ENCODE results near the gene MCRS1. TPM values are rescaled to one million over a fixed set of nuclear protein-coding genes. Genes with fewer than 3 reads are reported as not detected.

Gene MCRS1
- total RNA-seq, 4 donors from 2014 or later: 43.7 to 71.9 (median 56.4) TPM

DNA sequence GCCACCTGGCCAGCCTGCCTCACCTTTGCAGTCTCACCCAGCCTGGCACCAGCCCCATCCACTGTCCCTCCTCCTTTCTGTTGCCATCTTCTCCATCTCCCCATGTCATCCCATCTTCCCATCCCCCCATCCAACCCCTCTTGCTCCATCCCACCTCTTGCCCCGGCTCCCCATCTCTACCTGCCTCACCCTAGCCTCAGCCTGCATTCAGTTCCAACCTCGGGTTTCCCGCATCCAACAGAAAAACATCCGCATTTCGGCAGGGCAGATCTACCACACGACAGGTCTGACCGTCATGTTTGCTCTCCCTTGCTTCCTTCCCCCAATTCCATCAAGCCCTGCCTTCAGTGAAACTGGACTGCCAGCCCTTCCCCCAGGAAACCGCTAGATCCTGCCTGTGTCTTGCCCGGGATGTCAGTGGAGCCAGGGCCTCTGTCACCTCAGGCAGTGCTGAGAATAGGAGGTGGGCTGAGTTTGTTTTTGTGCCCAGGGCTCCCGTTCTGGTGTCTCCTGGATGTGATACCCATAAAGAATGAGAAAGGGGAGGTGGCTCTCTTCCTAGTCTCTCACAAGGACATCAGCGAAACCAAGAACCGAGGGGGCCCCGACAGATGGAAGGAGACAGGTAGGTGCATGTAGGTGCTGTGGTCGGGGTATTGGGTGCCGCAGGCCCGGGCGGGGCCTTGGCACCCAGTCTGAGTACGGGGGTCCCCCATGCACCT lies 26.6 kb downstream of the MCRS1 start:
- H3K4me3 ChIP-seq: no peak overlapping the region
- H3K27me3 ChIP-seq: peaks cover 6 to 71% (median 25%) of the 10 kb centered on the region in 4 donors
- DNase-seq (ENCODE audit: extremely low spot score): no peak

DNA sequence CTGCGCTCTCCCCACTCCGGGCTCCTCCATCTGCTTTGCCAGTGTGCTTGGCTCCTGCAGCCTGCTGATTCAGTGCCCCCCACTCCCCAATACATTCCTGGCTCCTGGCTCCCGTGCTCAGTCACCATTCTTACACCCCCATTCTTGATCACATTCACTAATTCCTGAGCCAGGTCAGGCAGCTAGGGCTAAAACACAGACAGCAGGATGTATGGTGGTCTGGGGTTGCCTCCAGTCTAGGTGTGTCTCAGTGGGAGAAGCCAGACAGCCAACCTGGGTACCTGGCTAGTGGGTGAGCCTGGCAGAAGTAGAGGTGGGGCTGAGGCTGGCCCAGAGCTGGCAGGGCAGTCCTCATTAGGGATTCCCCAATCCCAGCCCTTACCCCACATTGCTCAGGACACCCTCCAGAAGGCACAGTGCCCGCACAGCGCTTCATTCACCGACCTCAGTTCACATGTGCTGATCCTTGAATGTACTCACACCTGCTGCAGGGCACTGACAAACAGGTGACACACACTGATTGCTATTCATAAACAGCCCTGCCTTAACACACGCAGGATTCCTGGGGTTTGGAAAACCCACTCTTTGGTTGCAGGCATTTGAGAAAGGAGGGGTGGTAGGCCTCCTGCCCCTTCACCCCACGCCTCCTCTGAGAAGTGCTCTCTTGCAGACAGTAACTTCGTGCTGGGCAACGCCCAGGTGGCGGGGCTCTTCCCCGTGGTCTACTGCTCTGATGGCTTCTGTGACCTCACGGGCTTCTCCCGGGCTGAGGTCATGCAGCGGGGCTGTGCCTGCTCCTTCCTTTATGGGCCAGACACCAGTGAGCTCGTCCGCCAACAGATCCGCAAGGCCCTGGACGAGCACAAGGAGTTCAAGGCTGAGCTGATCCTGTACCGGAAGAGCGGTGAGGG lies 27.5 kb downstream of the MCRS1 start:
- H3K27me3 ChIP-seq: peaks cover 6 to 70% (median 25%) of the 10 kb centered on the region in 4 donors
- intact Hi-C loops (cut with DNase I): no loop called here
- no peak for DNase-seq (ENCODE audit: extremely low spot score)
- H3K36me3 ChIP-seq: no peaks in the 10 kb centered on the region
- WGBS: 87% methylated on average over 14 of the region's 21 CpGs
- TF ChIP-seq POLR2A (IDR thresholded peaks at IDR 0.05; ENCODE audit: low read depth) (no peak), EP300 (IDR thresholded peaks at IDR 0.05) (no peak), POLR2AphosphoS5 (IDR thresholded peaks at IDR 0.05) (no peak)
- TF ChIP-seq, protein P1, sequence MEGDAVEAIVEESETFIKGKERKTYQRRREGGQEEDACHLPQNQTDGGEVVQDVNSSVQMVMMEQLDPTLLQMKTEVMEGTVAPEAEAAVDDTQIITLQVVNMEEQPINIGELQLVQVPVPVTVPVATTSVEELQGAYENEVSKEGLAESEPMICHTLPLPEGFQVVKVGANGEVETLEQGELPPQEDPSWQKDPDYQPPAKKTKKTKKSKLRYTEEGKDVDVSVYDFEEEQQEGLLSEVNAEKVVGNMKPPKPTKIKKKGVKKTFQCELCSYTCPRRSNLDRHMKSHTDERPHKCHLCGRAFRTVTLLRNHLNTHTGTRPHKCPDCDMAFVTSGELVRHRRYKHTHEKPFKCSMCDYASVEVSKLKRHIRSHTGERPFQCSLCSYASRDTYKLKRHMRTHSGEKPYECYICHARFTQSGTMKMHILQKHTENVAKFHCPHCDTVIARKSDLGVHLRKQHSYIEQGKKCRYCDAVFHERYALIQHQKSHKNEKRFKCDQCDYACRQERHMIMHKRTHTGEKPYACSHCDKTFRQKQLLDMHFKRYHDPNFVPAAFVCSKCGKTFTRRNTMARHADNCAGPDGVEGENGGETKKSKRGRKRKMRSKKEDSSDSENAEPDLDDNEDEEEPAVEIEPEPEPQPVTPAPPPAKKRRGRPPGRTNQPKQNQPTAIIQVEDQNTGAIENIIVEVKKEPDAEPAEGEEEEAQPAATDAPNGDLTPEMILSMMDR (IDR thresholded peaks at IDR 0.05): no peak
- H3K9me3 ChIP-seq: no peaks in the 10 kb centered on the region
- H3K4me1 ChIP-seq: peaks cover 14 to 27% (median 23%) of the 10 kb centered on the region in 4 donors
- no peak overlapping the region for H3K4me3 ChIP-seq
- H3K27ac ChIP-seq (replicated peaks in 1 of 4): no peak overlapping the region

More for the DNA sequence above, 26.6 kb downstream of the MCRS1 start:
- WGBS: 87% methylated on average over 17 of the region's 18 CpGs
- no peaks in the 10 kb centered on the region for H3K36me3 ChIP-seq
- intact Hi-C loops (cut with DNase I): no loop called here
- no peak overlapping the region for H3K27ac ChIP-seq (replicated peaks in 1 of 4)
- no peaks in the 10 kb centered on the region for H3K9me3 ChIP-seq
- TF ChIP-seq, protein P1 (IDR thresholded peaks at IDR 0.05): no peak
- TF ChIP-seq POLR2AphosphoS5 (IDR thresholded peaks at IDR 0.05): no peak
- TF ChIP-seq EP300 (IDR thresholded peaks at IDR 0.05): no peak
- TF ChIP-seq POLR2A (IDR thresholded peaks at IDR 0.05; ENCODE audit: low read depth): no peak
- H3K4me1 ChIP-seq: peaks cover 14 to 27% (median 23%) of the 10 kb centered on the region in 4 donors

DNA sequence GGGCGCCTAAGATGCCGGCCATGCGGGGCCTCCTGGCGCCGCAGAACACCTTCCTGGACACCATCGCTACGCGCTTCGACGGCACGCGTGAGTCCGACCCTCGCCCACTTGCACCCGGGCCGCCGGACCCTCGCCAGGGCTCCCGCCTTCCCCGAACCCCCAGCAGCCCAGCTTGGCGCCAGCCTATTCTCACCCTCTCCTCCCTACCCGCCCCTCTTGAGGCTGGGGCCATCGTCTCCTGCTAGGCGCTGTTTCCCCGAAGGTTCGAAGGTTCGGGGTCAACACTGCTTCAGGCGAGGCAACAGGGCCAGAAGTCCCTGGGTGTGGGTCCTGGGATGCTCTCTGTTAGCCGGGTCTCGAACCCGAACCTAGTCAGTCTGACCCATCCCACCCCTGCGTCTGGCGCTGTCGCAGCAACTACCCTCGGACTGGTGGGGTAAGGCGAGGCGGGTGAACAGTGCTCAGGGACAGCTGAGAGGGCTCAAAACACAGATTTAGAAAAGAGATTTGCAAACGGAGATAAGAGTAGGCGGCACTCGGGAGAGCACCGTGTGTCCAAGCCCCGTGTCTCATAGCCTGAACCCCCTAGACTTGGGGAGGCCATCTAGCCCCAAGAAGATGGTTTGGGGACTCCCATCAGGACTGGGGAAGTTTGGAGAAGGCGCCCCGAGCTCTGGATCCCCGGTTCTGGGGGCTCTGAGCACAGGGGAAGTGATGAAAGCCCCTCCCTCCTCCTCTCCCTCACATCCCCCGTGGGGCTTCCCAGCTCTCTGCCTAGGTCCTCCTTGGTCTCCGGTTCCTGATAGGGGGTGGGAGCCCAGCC lies 28.3 kb downstream of the MCRS1 start:
- H3K36me3 ChIP-seq: no peaks in the 10 kb centered on the region
- peaks cover 14 to 27% (median 23%) of the 10 kb centered on the region in 4 donors for H3K4me1 ChIP-seq
- peak overlapping the region; percentile 50 to 67 (median 54) for H3K4me3 ChIP-seq
- peaks cover 6 to 71% (median 25%) of the 10 kb centered on the region in 4 donors for H3K27me3 ChIP-seq
- H3K9me3 ChIP-seq: no peaks in the 10 kb centered on the region
- DNase-seq (ENCODE audit: extremely low spot score): no peak
- TF ChIP-seq POLR2A (IDR thresholded peaks at IDR 0.05; ENCODE audit: low read depth) (no peak), POLR2AphosphoS5 (IDR thresholded peaks at IDR 0.05) (no peak), EP300 (IDR thresholded peaks at IDR 0.05) (no peak)
- TF ChIP-seq, protein P1 (IDR thresholded peaks at IDR 0.05): no peak
- 27% methylated on average over 32 of the region's 47 CpGs for WGBS
- no peak overlapping the region for H3K27ac ChIP-seq (replicated peaks in 1 of 4)
- intact Hi-C loops (cut with DNase I): no loop called here

DNA sequence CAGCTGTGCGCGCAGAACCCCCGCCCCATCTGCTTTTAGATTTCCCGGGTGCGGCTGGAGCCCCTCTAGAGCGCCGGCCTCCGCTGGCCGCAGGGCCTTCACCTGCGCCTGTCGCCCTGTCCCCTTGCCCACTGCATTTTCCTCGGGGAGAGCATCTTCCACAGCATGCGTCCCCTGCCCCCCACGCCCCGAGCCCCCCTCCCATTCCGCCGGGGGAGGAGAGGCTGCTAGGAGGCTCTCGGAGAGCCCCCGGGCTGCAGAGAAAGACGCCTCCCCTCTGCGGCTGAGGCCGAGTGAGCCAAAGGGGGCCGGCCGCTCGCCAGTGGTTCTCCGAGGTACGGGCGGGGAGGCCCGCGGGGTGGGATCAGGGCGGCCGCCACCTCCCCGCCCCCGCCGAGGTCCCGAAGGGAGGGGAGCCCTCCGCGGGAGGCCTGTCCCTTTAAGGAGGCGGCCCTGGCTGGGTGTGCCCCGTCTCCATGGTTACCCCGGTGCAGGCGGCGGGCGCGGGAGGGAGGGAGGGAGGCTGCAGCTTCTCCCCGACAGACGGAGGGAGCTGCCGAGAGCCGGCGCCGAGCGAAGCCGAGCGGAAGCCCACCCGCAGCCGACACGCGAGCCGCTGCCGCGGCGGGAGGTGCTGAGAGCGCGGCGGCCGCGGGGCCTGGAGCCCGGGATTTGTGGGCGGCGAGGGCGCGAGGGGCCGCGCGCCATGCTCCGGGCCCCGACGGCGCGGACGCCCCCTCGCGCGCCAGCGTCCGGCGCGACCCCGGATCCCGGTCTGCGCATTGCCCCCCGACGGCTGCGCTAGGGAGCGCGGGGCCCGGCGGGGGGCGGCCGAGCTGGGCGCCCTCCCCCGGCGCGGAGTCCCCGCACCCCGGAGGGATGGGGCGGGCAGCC lies 29.2 kb downstream of the MCRS1 start, which contains the start of gene KCNH3:
Gene KCNH3 (plus strand): TSS at position 521 of the 894 bp plus-strand sequence. CDS start 387 bp downstream, outside the sequence.
- TF ChIP-seq, protein P1 (IDR thresholded peaks at IDR 0.05): no peak
- TF ChIP-seq POLR2AphosphoS5 (IDR thresholded peaks at IDR 0.05) (no peak), EP300 (IDR thresholded peaks at IDR 0.05) (no peak)
- H3K4me1 ChIP-seq: peaks cover 14 to 27% (median 23%) of the 10 kb centered on the region in 4 donors
- no peaks in the 10 kb centered on the region for H3K36me3 ChIP-seq
- peak within 1 kb of the TSS; percentile 50 to 67 (median 54) for H3K4me3 ChIP-seq
- H3K27ac ChIP-seq (replicated peaks in 1 of 4): no peak within 1 kb of the TSS
- H3K9me3 ChIP-seq: no peaks in the 10 kb centered on the region
- no peak for DNase-seq (ENCODE audit: extremely low spot score)
- 0% methylated on average over 10 of the region's 107 CpGs for WGBS
- intact Hi-C loops (cut with DNase I): no loop called here
- H3K27me3 ChIP-seq: peaks cover 6 to 64% (median 25%) of the 10 kb centered on the region in 4 donors
